GM20000 (cell line): ENCODE data around the gene SYNPO.

Experiments
- DNase-seq: peaks from one replicate; pipeline ENCODE4 v3.0.0; 2012; ENCODE audit warnings: low spot score
- CTCF ChIP-seq: IDR thresholded peaks from 2 replicates; pipeline ENCODE4 v1.5.1; 2012; ENCODE audit warnings: mild to moderate bottlenecking, control low read depth; ENCODE audit errors: extremely low read depth, missing control alignments

Gene SYNPO

GRCh38 chr5:150642991-150643710 is 2.7 kb downstream of the SYNPO start:
- TF ChIP-seq CTCF, result no peak
- no peak for DNase-seq

- no peak for TF ChIP-seq CTCF
- DNase-seq, result no peak
These were observed 3.6 kb downstream of the SYNPO start for GRCh38 chr5:150644058-150644457.

- DNase-seq, result no peak
- TF ChIP-seq CTCF, result no peak
These were observed 4.1 kb downstream of the SYNPO start for GRCh38 chr5:150644514-150644913.

GRCh38 chr5:150645070-150645700 is 4.7 kb downstream of the SYNPO start:
- DNase-seq, result no peak
- TF ChIP-seq CTCF, result no peak

- no peak for DNase-seq
- no peak for TF ChIP-seq CTCF
These were observed 7.1 kb downstream of the SYNPO start for GRCh38 chr5:150647275-150648251.

GRCh38 chr5:150648294-150649107 is 8.0 kb downstream of the SYNPO start:
- no peak for TF ChIP-seq CTCF
- no peak for DNase-seq
